GM08714 (cell line): Measurements from ENCODE around the gene KREMEN1.

Source experiments
- H3K4me3 ChIP-seq: fragments of 200-500 bp; sonication (Bioruptor generic); 2 replicates; pipeline ENCODE4 v1.5.1; 2014; ENCODE audit warnings: mild to moderate bottlenecking, low read length, inconsistent platforms
- ZNF274 ChIP-seq: IDR thresholded peaks from 2 replicates; pipeline ENCODE4 v1.6.1; 2012; ENCODE audit warnings: mild to moderate bottlenecking, low read depth, low read length

Gene KREMEN1

GRCh38 chr22:29148826-29149225 is 76.0 kb downstream of the KREMEN1 start:
- no peak overlapping the region for H3K4me3 ChIP-seq
- TF ChIP-seq ZNF274, result no peak

- TF ChIP-seq ZNF274, result no peak
- no peak overlapping the region for H3K4me3 ChIP-seq
Measured at GRCh38 chr22:29149841-29150555, 77.2 kb downstream of the KREMEN1 start.

- no peak for TF ChIP-seq ZNF274
- no peak overlapping the region for H3K4me3 ChIP-seq
Measured at GRCh38 chr22:29150701-29151100, 77.9 kb downstream of the KREMEN1 start.

GRCh38 chr22:29151316-29151715 is 78.5 kb downstream of the KREMEN1 start:
- no peak for TF ChIP-seq ZNF274
- no peak overlapping the region for H3K4me3 ChIP-seq

- no peak overlapping the region for H3K4me3 ChIP-seq
- no peak for TF ChIP-seq ZNF274
Measured at GRCh38 chr22:29152045-29152953, 79.5 kb downstream of the KREMEN1 start.

GRCh38 chr22:29152954-29153719 is 80.3 kb downstream of the KREMEN1 start:
- TF ChIP-seq ZNF274, result no peak
- H3K4me3 ChIP-seq, result no peak overlapping the region

- no peak overlapping the region for H3K4me3 ChIP-seq
- TF ChIP-seq ZNF274, result no peak
Measured at GRCh38 chr22:29154364-29155048, 81.7 kb downstream of the KREMEN1 start.

GRCh38 chr22:29155966-29156365 is 83.1 kb downstream of the KREMEN1 start:
- no peak for TF ChIP-seq ZNF274

GRCh38 chr22:29156507-29156906 is 83.7 kb downstream of the KREMEN1 start:
- no peak for TF ChIP-seq ZNF274
- no peak overlapping the region for H3K4me3 ChIP-seq

More at GRCh38 chr22:29155966-29156365, 83.1 kb downstream of the KREMEN1 start:
- no peak overlapping the region for H3K4me3 ChIP-seq

- no peak overlapping the region for H3K4me3 ChIP-seq
- TF ChIP-seq ZNF274, result no peak
Measured at GRCh38 chr22:29157759-29158535, 85.1 kb downstream of the KREMEN1 start.

- no peak overlapping the region for H3K4me3 ChIP-seq
- TF ChIP-seq ZNF274, result no peak
Measured at GRCh38 chr22:29158546-29158945, 85.7 kb downstream of the KREMEN1 start.

GRCh38 chr22:29163808-29164207 is 91.0 kb downstream of the KREMEN1 start:
- H3K4me3 ChIP-seq, result no peak overlapping the region
- TF ChIP-seq ZNF274, result no peak
